IMR-90 (cell line): ENCODE results near the gene LSM2.

Source experiments
- FOS ChIP-seq: fragments of 150-350 bp; IDR thresholded peaks from 2 replicates; pipeline ENCODE4 v1.6.1; 2016; ENCODE audit warnings: low read depth, low read length
- MXI1 ChIP-seq: IDR thresholded peaks from 2 replicates; pipeline ENCODE4 v1.6.1; 2012; ENCODE audit warnings: low read depth, mild to moderate bottlenecking, low read length, moderate library complexity, borderline replicate concordance
- POLR2A ChIP-seq: IDR thresholded peaks from 2 replicates; pipeline ENCODE4 v1.6.1; 2012; ENCODE audit warnings: mild to moderate bottlenecking, low read depth, low read length
- RCOR1 ChIP-seq: IDR thresholded peaks from 2 replicates; pipeline ENCODE4 v1.6.1; 2012; ENCODE audit warnings: mild to moderate bottlenecking, low read length, improper control_type of control experiment; ENCODE audit not compliant: insufficient replicate concordance
- TF ChIP-seq, protein P1 (sequence below): conservative IDR thresholded peaks from 2 replicates; pipeline ENCODE4 v1.5.1; 2012; ENCODE audit warnings: mild to moderate bottlenecking, low read depth, low read length, improper control_type of control experiment
- TF ChIP-seq, protein P2 (sequence below): fragments of 150-350 bp; IDR thresholded peaks from 2 replicates; pipeline ENCODE4 v1.6.1; 2017; ENCODE audit warnings: mild to moderate bottlenecking, antibody characterized with exemption, low read length, low read depth

DNA sequence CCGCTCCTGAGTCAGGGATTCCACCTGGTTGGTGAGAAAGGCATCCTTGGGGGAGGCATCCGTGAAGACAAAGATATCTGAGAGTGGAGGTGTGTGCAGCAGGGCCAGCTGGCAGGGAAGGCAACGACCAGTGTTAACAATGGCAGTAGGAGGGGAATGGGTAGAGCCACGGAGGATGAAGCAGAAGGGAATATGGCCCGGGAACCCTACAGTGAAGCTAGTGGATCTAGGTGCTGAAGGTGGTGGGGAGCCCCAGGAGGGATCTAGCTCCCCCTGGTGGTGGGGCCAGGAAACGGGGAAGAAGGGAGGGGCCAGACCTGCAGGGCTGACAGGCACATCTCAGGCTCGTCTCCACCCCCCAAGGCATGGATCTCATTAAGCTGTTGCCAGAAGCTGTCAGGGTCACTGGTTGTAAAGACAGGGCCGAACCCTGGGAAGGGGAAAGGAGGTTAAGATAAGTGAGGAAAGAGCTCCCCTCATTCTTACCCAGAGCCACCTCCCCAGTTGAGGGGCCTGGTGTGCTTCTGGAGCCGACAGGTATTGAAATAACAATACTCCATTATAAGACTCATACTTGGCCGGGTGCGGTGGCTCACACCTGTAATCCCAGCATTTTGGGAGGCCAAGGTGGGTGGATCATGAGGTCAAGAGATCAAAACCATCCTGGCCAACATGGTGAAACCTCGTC, 36.9 kb downstream of the LSM2 start:
- no peak for TF ChIP-seq MXI1
- no peak for TF ChIP-seq POLR2A
- TF ChIP-seq, protein P1, sequence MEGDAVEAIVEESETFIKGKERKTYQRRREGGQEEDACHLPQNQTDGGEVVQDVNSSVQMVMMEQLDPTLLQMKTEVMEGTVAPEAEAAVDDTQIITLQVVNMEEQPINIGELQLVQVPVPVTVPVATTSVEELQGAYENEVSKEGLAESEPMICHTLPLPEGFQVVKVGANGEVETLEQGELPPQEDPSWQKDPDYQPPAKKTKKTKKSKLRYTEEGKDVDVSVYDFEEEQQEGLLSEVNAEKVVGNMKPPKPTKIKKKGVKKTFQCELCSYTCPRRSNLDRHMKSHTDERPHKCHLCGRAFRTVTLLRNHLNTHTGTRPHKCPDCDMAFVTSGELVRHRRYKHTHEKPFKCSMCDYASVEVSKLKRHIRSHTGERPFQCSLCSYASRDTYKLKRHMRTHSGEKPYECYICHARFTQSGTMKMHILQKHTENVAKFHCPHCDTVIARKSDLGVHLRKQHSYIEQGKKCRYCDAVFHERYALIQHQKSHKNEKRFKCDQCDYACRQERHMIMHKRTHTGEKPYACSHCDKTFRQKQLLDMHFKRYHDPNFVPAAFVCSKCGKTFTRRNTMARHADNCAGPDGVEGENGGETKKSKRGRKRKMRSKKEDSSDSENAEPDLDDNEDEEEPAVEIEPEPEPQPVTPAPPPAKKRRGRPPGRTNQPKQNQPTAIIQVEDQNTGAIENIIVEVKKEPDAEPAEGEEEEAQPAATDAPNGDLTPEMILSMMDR, result peak; percentile 74
- TF ChIP-seq, protein P2, sequence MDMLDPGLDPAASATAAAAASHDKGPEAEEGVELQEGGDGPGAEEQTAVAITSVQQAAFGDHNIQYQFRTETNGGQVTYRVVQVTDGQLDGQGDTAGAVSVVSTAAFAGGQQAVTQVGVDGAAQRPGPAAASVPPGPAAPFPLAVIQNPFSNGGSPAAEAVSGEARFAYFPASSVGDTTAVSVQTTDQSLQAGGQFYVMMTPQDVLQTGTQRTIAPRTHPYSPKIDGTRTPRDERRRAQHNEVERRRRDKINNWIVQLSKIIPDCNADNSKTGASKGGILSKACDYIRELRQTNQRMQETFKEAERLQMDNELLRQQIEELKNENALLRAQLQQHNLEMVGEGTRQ, result no peak
- no peak for TF ChIP-seq FOS
- no peak for TF ChIP-seq RCOR1
